Panc1 (cell line): ENCODE measurements around the gene TEX30. TPM values are rescaled to one million over a fixed set of nuclear protein-coding genes. Genes with fewer than 3 reads are reported as not detected.

ENCODE experiments used
- ATAC-seq: fragments of 200-7000 bp; cut with Tn5 transposase; 2 replicates; pipeline ENCODE4 v1.9.1; 2020; ENCODE audit warnings: mild to moderate bottlenecking, moderate library complexity
- BruUV-seq: library from RNA; stranded (reverse); fragments of 400-500 nt; replicated peaks from 2 replicates; lab custom pipeline; 2021; lab: Mats Ljungman, UMichigan
- CTCF ChIA-PET: fragments of 300-600 bp; sonication (Branson Sonifier 250); formaldehyde crosslinking; loops from one replicate; lab custom pipeline; 2022; ENCODE audit warnings: antibody characterized with exemption; lab: Charles Lee
- POLR2A ChIA-PET: fragments of 300-600 bp; sonication (Branson Sonifier 250); formaldehyde crosslinking; loops from one replicate; lab custom pipeline; 2022; ENCODE audit warnings: antibody characterized with exemption; lab: Charles Lee
- DNase-seq: peaks from one replicate; pipeline ENCODE4 v3.0.0-alpha.2; 2010; ENCODE audit warnings: low read depth, low spot score
- H3K27ac ChIP-seq: 2 replicates; pipeline ENCODE4 v1.5.1; 2011; ENCODE audit warnings: mild to moderate bottlenecking, low read length, inconsistent platforms
- H3K27me3 ChIP-seq: fragments of 200-500 bp; sonication (Bioruptor generic); 2 replicates; pipeline ENCODE4 v1.6.0; 2014; ENCODE audit warnings: low read length, inconsistent platforms; ENCODE audit not compliant: control insufficient read depth, insufficient read depth
- H3K36me3 ChIP-seq: fragments of 200-500 bp; sonication (Bioruptor generic); 2 replicates; pipeline ENCODE4 v1.5.1; 2014; ENCODE audit warnings: inconsistent platforms, mild to moderate bottlenecking, low read length, moderate library complexity; ENCODE audit not compliant: control insufficient read depth, insufficient read depth
- H3K4me1 ChIP-seq: 2 replicates; pipeline ENCODE4 v1.5.1; 2011; ENCODE audit warnings: inconsistent platforms, mild to moderate bottlenecking, low read length, moderate library complexity; ENCODE audit not compliant: control insufficient read depth, insufficient read depth
- H3K4me3 ChIP-seq, 2 experiments: 2 replicates each; pipeline ENCODE4 v1.5.1; 2011 to 2012; ENCODE audit warnings: low read depth in 2 of 2, low read length in 2 of 2, mild to moderate bottlenecking in 2 of 2, inconsistent platforms in 1 of 2, moderate library complexity in 1 of 2
- H3K9me3 ChIP-seq: fragments of 200-500 bp; sonication (Bioruptor generic); 2 replicates; pipeline ENCODE4 v1.5.1; 2014; ENCODE audit warnings: low read depth, mild to moderate bottlenecking, inconsistent platforms, low read length, moderate library complexity; ENCODE audit not compliant: control insufficient read depth, insufficient read depth
- POLR2AphosphoS5 ChIP-seq: IDR thresholded peaks from 2 replicates; pipeline ENCODE4 v1.6.1; 2012; ENCODE audit warnings: mild to moderate bottlenecking, low read depth, low read length, moderate library complexity
- SIN3A ChIP-seq: IDR thresholded peaks from 2 replicates; pipeline ENCODE4 v1.6.1; 2012; ENCODE audit warnings: low read depth, mild to moderate bottlenecking, low read length, moderate library complexity, borderline replicate concordance; ENCODE audit not compliant: insufficient read depth
- TCF7L2 ChIP-seq: IDR thresholded peaks from 2 replicates; pipeline ENCODE4 v1.6.1; 2011; ENCODE audit warnings: mild to moderate bottlenecking, low read depth, low read length, inconsistent platforms
- in situ Hi-C: cut with HindIII; loops from 2 replicates; pipeline ENCODE4 v1.10.0; 2016; ENCODE audit warnings: low sequenced_read_pairs, low pct_unique_long_range_greater_than_20kb
- intact Hi-C: fragments of 100-400 bp; cut with micrococcal nuclease; formaldehyde crosslinking; loops from one replicate; pipeline ENCODE4 v1.10.0; 2022; ENCODE audit not compliant: unreplicated experiment
- total RNA-seq: library from RNA; stranded (reverse); gene quantifications from one replicate; pipeline ENCODE4 v1.2.1, GENCODE V29; 2021; ENCODE audit not compliant: unreplicated experiment
- TF ChIP-seq, protein P1 (sequence below): fragments of 450-650 bp; IDR thresholded peaks from 2 replicates; pipeline ENCODE4 v1.5.1; 2017; ENCODE audit warnings: mild to moderate bottlenecking
- TF ChIP-seq, protein P2 (sequence below), 2 experiments: IDR thresholded peaks; 2 replicates each; pipeline ENCODE4 v1.6.1; 2011 to 2012; ENCODE audit warnings: low read depth in 2 of 2, control low read depth in 1 of 2, low read length in 1 of 2, mild to moderate bottlenecking in 1 of 2, moderate library complexity in 1 of 2; ENCODE audit not compliant: insufficient read depth in 1 of 2

TEX30 gene
- total RNA-seq, 1 experiment from 2014 or later, result 20.8 TPM

DNA sequence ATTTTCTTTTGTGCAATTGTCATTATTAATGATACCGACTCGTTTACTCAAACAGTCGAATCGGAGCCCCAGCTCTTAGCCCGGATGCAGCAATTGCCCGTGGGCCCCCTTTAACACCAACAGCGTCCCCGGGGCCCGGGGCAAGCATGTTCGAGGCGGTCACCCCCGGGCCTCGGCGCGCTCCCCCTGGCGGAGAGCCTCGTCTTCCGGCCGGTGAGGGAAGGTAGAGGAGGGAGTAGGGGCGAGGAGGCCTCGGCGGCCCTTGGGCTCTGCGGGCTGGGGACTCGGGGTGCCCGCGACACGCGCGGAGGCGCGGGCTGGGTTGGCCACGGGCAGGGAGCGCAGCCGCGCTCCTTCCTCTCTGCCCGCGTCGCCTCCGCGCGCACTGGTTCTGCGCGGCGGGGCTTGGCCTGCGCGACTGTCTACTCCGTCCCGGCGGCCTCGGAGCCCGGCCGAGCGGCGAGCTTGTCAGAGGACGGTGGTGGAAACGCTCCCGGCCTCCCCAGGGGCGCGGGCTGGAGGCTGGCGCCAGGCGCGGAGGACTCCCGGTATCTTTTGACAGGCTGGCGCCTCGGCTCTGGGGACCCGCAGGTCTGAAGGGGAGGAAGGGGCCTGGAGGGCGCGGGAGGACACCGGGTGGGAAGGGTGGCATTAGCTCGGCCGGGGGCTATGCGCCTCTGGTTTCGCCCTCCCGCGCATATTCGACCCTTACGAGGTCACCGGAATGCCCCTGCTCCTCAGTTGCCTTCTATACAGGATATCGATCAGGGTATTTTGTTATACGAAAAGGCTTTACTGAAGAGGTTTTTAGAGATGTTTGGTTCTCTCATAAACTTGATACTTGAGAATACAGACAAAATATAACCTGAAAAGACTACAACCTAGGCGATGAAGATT lies 26.8 kb upstream of the TEX30 start:
- POLR2A ChIA-PET, result interaction anchor here (0.6 kb wide), 1 partner anchor 21 kb away, joined by 3 read pairs; no protein-coding TSS in a partner anchor
- DNase-seq (peak; percentile 10), ATAC-seq (peak; percentile 89)
- H3K9me3 ChIP-seq, result no peaks in the 10 kb centered on the region
- no TSS peak for BruUV-seq
- H3K4me3 ChIP-seq, result peak overlapping the region; percentile 63 to 81
- no peak for TF ChIP-seq SIN3A
- TF ChIP-seq, protein P1, sequence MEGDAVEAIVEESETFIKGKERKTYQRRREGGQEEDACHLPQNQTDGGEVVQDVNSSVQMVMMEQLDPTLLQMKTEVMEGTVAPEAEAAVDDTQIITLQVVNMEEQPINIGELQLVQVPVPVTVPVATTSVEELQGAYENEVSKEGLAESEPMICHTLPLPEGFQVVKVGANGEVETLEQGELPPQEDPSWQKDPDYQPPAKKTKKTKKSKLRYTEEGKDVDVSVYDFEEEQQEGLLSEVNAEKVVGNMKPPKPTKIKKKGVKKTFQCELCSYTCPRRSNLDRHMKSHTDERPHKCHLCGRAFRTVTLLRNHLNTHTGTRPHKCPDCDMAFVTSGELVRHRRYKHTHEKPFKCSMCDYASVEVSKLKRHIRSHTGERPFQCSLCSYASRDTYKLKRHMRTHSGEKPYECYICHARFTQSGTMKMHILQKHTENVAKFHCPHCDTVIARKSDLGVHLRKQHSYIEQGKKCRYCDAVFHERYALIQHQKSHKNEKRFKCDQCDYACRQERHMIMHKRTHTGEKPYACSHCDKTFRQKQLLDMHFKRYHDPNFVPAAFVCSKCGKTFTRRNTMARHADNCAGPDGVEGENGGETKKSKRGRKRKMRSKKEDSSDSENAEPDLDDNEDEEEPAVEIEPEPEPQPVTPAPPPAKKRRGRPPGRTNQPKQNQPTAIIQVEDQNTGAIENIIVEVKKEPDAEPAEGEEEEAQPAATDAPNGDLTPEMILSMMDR, result peak; percentile 79
- TF ChIP-seq POLR2AphosphoS5, result no peak
- no peaks in the 10 kb centered on the region; the same call in 1 of the 2 replicates for H3K36me3 ChIP-seq
- in situ Hi-C loops (no loop called here), intact Hi-C loops (no loop called here)
- no peaks in the 10 kb centered on the region for H3K27me3 ChIP-seq
- H3K27ac ChIP-seq, result peak overlapping the region; percentile 68
- CTCF ChIA-PET, result interaction anchor here (0.6 kb wide), 1 partner anchor 868 kb away, joined by 5 read pairs; no protein-coding TSS in a partner anchor
- no peaks in the 10 kb centered on the region for H3K4me1 ChIP-seq

DNA sequence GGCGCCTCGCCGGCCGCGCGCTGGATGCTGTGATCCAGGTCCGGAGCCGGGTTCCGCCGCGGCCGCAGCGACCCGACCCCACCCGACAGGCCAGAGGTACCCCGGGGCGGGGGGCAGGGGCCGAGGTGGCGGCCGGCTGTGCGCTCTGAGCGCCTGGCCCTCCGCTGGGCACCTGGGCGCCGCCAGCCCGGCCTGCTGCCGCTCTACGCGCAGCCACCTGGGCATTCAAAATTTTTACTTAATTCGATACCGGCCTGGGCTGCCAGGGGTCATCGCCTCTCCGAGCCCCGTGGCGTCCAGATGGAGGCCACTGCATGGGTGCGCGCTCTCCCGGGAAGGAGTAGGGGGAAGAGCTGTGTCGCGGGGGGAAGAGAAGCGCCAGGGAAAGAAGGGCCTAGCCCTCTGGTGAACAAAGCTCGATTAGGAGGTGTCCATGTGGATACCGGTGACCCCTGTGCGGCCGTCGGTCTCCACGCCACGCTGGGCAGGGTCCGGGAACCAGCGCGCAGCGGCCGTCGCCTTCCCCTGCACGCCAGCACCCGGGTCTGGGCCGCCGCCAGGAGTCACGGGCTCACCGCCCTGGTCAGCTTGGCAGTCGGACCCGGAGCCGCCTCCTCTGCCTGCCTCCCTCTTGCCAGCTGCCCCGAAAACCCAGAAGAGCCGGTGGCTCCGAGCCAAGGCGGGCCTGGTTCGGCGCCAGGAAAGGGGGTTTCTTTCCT lies 26.0 kb upstream of the TEX30 start:
- Histone ChIP-seq H3K36me3 (no peaks in the 10 kb centered on the region; the same call in 1 of the 2 replicates), H3K27me3 (no peaks in the 10 kb centered on the region), H3K9me3 (no peaks in the 10 kb centered on the region), H3K4me1 (no peaks in the 10 kb centered on the region), H3K27ac (peak overlapping the region; percentile 68), H3K4me3 (peak overlapping the region; percentile 63 to 81)
- BruUV-seq, result no TSS peak
- ChIA-PET CTCF (no interaction called here), POLR2A (no interaction called here)
- ATAC-seq (peak; percentile 55), DNase-seq (no peak)
- intact Hi-C loops, result no loop called here
- 0 out of 2 replicates have a peak, but pooled peaks have one; percentile 17 for TF ChIP-seq SIN3A
- TF ChIP-seq TCF7L2, result no peak
- in situ Hi-C loops, result no loop called here

DNA sequence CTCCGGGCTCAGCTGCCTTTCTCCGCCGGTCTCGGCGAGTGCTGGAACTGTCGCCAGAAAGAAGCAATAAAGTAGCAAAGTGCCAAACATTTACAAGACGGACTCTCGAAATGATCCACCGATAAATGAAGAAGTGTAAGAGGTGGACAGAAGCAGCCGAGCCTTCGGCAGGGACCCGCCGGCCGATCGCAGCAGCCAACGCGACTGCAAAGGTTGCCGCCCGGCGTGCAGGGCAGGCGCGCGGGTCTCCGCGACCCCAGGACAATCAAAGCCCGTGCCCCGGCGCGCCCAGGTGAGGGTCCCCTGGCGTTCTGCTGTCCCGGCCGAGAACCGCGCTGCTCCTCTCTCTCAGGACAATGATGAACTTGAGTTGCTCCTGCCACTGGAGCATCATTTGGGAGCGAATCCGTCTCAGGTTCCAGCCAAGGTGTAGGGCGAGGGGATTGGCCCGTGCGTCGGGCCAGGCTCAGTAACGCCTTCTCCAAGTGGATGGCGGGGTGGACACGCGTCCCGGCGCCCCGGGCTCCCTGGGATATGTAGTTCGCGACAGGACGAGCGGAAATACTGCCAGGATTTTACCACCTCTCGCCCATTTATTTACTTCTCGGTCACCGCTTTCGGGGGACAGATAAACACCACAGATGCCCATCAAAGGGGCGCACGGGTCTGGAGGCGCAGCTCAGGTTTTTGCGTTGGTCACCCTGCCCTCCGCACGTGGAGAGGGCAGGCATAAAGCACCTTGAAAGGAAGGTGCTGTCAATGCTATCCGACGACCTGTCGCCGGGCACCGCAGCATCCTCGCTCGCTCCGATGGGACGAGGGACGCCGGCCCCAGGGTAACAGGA lies 25.2 kb upstream of the TEX30 start, which contains the start of the genes BIVM and POGLUT2:
Gene BIVM (plus strand): TSS at position 539 of the 845 bp plus-strand sequence. CDS start 8,149 bp downstream, outside the sequence.
Gene POGLUT2 (minus strand): TSS at position 396 of the 845 bp plus-strand sequence. CDS start 306 bp downstream, at position 90.
- Histone ChIP-seq H3K9me3 (no peaks in the 10 kb centered on the region), H3K36me3 (no peaks in the 10 kb centered on the region; the same call in 1 of the 2 replicates), H3K27me3 (no peaks in the 10 kb centered on the region), H3K4me3 (peak within 1 kb of the TSS; percentile 63 to 81), H3K4me1 (no peaks in the 10 kb centered on the region), H3K27ac (peak within 1 kb of the TSS; percentile 68)
- no TSS peak for BruUV-seq
- intact Hi-C loops, result no loop called here
- in situ Hi-C loops, result no loop called here
- ChIA-PET CTCF (no interaction called here), POLR2A (no interaction called here)
- peak; percentile 52 for DNase-seq
- peak; percentile 97 for ATAC-seq
- TF ChIP-seq POLR2AphosphoS5 (no peak), SIN3A (no peak), TCF7L2 (no peak)
- TF ChIP-seq, protein P2, sequence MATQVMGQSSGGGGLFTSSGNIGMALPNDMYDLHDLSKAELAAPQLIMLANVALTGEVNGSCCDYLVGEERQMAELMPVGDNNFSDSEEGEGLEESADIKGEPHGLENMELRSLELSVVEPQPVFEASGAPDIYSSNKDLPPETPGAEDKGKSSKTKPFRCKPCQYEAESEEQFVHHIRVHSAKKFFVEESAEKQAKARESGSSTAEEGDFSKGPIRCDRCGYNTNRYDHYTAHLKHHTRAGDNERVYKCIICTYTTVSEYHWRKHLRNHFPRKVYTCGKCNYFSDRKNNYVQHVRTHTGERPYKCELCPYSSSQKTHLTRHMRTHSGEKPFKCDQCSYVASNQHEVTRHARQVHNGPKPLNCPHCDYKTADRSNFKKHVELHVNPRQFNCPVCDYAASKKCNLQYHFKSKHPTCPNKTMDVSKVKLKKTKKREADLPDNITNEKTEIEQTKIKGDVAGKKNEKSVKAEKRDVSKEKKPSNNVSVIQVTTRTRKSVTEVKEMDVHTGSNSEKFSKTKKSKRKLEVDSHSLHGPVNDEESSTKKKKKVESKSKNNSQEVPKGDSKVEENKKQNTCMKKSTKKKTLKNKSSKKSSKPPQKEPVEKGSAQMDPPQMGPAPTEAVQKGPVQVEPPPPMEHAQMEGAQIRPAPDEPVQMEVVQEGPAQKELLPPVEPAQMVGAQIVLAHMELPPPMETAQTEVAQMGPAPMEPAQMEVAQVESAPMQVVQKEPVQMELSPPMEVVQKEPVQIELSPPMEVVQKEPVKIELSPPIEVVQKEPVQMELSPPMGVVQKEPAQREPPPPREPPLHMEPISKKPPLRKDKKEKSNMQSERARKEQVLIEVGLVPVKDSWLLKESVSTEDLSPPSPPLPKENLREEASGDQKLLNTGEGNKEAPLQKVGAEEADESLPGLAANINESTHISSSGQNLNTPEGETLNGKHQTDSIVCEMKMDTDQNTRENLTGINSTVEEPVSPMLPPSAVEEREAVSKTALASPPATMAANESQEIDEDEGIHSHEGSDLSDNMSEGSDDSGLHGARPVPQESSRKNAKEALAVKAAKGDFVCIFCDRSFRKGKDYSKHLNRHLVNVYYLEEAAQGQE (IDR thresholded peaks at IDR 0.05; ENCODE audit: insufficient read depth in 1 of 2, low read depth in 2 of 2, low read length in 1 of 2), result no peak
- TF ChIP-seq, protein P1, result no peak
